Activated T-cell treated with anti-CD3 and anti-CD28 coated beads, Interleukin-2, amount 50 U/mL, for 72 hours (primary cell): ENCODE results near the gene PAAF1. TPM values are rescaled to one million over a fixed set of nuclear protein-coding genes. Genes with fewer than 3 reads are reported as not detected.

Experiments used
- ATAC-seq, 2 donors: fragments of 150-1000 bp; cut with Tn5 transposase; replicated peaks in 1 of 2; 2 replicates each; pipeline ENCODE4 v1.10.0; 2021; ENCODE audit warnings: moderate library complexity in 2 of 2, mild to moderate bottlenecking in 1 of 2
- DNase-seq, 2 donors: peaks; one replicate each; pipeline ENCODE4 v3.0.0; 2021 to 2022; ENCODE audit warnings: mixed read lengths in 1 of 2
- H3K27ac Mint-ChIP-seq: one replicate; pipeline ENCODE4 v1.8.0; 2022; ENCODE audit warnings: mild to moderate bottlenecking, moderate library complexity, mixed read lengths
- H3K27me3 Mint-ChIP-seq: one replicate; pipeline ENCODE4 v1.8.0; 2022; ENCODE audit warnings: low read depth, mixed read lengths
- H3K36me3 Mint-ChIP-seq, 2 donors: one replicate each; pipeline ENCODE4 v1.8.0; 2022; ENCODE audit warnings: mixed read lengths in 2 of 2, mild to moderate bottlenecking in 1 of 2; ENCODE audit not compliant: insufficient read depth in 2 of 2
- H3K4me1 Mint-ChIP-seq: one replicate; pipeline ENCODE4 v1.8.0; 2022; ENCODE audit warnings: low read depth, mixed read lengths
- H3K4me3 Mint-ChIP-seq, 2 donors: one replicate each; pipeline ENCODE4 v1.8.0; 2022; ENCODE audit warnings: mild to moderate bottlenecking in 2 of 2, mixed read lengths in 2 of 2, moderate library complexity in 2 of 2
- H3K9me3 Mint-ChIP-seq, 2 donors: one replicate each; pipeline ENCODE4 v1.8.0; 2022; ENCODE audit warnings: mixed read lengths in 2 of 2
- total RNA-seq, 2 donors: library from RNA; stranded (reverse); gene quantifications; one replicate each; pipeline ENCODE4 v1.2.3, GENCODE V29; 2022

PAAF1 gene
- total RNA-seq, 2 donors from 2014 or later = 36.8 to 38.9 TPM

DNA sequence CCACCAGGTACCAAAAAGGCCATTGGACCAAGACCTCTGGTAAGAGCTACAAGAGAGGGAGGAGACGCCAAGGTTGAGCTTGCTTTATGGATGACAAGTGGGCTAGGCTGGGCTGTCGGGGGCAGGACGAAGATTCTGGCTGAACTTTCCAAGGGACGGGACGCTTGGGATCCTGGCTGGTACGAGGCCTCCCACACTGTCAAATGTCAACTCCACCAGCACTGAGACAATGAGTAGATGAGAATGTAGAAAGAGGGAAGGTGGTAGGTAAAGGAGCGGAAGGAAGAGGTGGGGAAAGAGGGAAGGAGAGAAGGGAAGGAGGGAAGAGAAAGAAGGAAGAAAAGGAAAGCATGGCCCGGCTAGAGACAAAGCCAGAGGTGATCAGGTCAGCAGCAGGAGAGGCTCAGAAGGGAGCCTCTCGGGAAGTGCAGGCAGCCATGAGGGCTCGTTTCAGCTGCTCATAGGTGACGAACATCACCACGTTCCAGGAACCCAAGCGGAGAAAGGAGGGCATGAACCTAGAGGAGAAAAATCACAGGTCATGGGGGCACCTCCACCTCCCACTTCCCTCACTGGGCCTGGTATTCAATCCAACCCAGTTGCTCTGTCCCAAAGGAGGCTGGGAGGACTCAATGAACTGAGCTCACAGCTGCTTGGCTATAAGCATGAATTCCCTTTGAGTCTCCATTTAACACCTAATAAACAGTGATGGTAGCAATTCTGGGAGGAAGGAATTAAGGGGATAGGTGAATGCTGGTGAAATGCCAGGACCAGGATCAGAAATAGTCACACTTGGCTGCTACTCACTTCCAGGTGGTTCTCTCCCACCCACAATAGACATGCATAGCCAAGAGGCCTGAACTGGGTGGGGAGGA is 98.0 kb downstream of the PAAF1 start:
- ATAC-seq (peak in 1 of 2 donors; percentile 1), DNase-seq (no peak)
- peak overlapping the region; percentile 16 to 64 for H3K4me3 Mint-ChIP-seq
- H3K36me3 Mint-ChIP-seq = peaks cover 31 to 43% of the 10 kb centered on the region in 2 donors
- H3K9me3 Mint-ChIP-seq = no peaks in the 10 kb centered on the region
- H3K4me1 Mint-ChIP-seq = peaks cover 95% of the 10 kb centered on the region
- H3K27me3 Mint-ChIP-seq = no peaks in the 10 kb centered on the region
- H3K27ac Mint-ChIP-seq = peak overlapping the region; percentile 71

DNA sequence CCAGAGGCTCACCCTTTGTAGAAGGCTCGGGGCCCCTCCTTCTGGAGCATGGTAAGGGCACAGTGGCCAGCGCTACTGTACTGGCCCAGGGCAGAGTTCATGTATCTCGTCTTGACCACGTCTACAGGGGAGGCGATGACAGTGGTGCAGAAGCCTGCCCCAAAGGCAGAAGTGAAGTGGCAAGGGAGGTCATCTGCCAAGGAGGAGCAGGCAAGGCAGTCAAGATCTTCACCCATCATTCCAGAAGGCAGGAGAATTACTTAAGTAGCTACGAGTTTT is 98.6 kb downstream of the PAAF1 start:
- Mint-ChIP-seq H3K9me3 (no peaks in the 10 kb centered on the region), H3K4me3 (peak overlapping the region; percentile 15 to 19), H3K36me3 (peaks cover 32 to 46% of the 10 kb centered on the region in 2 donors), H3K27me3 (no peaks in the 10 kb centered on the region), H3K27ac (peak overlapping the region; percentile 71), H3K4me1 (peaks cover 95% of the 10 kb centered on the region)
- DNase-seq (no peak), ATAC-seq (no peak)

DNA sequence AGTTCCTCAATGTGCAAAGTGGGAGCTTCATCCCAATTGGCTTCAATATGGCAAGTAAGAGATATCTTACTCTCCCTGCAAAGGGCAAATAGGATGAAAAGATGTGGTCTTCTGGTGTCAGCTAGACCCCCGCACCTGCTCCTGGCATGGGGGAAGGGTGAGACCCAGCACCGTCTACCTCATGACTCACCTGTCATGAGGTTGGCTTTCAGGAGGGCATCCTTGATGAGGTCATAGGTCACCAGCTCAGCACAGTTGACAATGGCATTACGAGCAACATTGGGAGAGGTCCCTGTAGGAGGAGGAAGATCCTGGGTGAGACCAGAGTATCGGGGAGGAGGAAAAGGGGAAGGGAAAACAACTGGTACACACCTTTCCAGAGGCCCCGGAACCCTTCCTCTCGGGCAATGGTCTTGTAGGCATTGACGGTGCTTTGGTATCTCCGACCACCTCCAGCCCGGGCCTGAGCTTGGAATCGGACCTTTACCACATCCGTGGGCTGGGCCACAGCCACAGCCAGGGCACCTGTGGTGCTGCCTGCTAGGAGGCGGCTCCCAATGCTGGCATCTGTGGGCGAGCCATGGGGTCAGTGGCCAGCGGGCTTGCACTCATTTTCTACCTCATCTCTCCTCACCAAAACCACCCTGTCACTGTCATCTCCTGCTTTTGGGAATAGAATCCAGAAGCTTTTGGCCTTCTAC is 99.8 kb downstream of the PAAF1 start:
- Mint-ChIP-seq H3K9me3 (no peaks in the 10 kb centered on the region), H3K36me3 (peaks cover 42 to 53% of the 10 kb centered on the region in 2 donors), H3K4me3 (peak overlapping the region in 1 of 2 donors; percentile 46), H3K27me3 (no peaks in the 10 kb centered on the region), H3K4me1 (peaks cover 98% of the 10 kb centered on the region), H3K27ac (peak overlapping the region; percentile 87)
- ATAC-seq (no peak), DNase-seq (no peak)

DNA sequence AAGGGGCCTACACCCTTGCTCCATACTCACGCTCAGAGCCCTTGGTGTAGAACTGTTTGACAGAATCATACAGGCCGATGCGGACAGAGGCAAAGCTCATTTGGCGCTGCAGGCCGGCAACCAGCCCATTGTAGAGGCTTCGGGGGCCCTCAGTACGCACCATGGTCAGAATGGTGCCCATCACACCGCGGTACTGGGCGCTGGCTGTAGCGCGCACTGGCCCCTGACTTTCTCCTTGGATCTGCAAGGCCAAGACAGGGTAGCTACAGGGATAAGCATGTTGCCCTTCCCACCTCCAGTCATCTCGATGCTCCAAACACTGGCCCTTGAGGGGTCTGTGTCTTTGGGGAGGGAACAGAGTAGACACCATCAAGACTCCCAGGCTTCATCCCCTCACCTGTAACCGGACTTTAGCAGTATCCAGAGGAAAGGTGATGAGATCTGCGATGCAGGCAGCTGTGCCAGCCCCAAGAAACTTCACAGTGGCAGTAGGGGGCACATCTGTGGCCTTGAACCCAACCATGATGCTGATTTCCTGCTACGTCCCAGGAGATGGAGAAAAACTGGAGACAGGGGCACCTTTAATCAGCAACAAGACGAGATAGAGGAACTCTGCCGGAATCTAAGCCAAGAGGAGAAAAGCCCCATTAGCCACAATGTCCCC is 101.2 kb downstream of the PAAF1 start:
- H3K36me3 Mint-ChIP-seq = peaks cover 52 to 65% of the 10 kb centered on the region in 2 donors
- no peaks in the 10 kb centered on the region for H3K9me3 Mint-ChIP-seq
- H3K4me1 Mint-ChIP-seq = peaks cover 91% of the 10 kb centered on the region
- ATAC-seq = no peak
- peak overlapping the region; percentile 96 for H3K27ac Mint-ChIP-seq
- H3K4me3 Mint-ChIP-seq = peak overlapping the region; percentile 16 to 86
- no peaks in the 10 kb centered on the region for H3K27me3 Mint-ChIP-seq
- no peak for DNase-seq

DNA sequence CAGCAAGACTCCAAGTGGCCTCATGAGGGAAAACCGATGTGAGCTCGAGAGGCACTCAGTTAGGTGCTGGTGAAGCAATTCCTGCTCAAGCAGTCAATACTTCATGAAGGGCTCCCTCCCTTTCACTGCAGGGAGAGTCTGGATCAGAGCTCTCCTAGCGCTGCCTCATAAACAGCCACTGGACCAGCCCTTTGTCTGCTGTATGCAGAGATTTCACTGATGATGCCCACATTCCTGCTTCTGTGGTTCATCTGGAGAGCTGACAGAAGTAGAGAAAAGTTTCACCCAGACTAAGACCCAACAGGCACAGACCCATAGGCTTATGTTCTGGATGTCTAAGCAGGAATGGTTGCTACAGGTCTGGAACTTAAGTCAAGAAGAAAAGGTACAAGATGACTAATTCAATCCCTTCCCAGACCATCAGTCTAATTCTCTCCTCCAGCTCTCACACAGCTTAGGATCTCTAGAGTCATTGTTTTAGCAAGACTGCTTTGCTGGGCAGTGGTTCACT is 101.8 kb downstream of the PAAF1 start:
- Mint-ChIP-seq H3K4me3 (peak overlapping the region; percentile 72 to 86), H3K27me3 (no peaks in the 10 kb centered on the region), H3K27ac (peak overlapping the region; percentile 96), H3K4me1 (peaks cover 91% of the 10 kb centered on the region), H3K36me3 (peaks cover 53 to 66% of the 10 kb centered on the region in 2 donors), H3K9me3 (no peaks in the 10 kb centered on the region)
- DNase-seq (no peak), ATAC-seq (no peak)

DNA sequence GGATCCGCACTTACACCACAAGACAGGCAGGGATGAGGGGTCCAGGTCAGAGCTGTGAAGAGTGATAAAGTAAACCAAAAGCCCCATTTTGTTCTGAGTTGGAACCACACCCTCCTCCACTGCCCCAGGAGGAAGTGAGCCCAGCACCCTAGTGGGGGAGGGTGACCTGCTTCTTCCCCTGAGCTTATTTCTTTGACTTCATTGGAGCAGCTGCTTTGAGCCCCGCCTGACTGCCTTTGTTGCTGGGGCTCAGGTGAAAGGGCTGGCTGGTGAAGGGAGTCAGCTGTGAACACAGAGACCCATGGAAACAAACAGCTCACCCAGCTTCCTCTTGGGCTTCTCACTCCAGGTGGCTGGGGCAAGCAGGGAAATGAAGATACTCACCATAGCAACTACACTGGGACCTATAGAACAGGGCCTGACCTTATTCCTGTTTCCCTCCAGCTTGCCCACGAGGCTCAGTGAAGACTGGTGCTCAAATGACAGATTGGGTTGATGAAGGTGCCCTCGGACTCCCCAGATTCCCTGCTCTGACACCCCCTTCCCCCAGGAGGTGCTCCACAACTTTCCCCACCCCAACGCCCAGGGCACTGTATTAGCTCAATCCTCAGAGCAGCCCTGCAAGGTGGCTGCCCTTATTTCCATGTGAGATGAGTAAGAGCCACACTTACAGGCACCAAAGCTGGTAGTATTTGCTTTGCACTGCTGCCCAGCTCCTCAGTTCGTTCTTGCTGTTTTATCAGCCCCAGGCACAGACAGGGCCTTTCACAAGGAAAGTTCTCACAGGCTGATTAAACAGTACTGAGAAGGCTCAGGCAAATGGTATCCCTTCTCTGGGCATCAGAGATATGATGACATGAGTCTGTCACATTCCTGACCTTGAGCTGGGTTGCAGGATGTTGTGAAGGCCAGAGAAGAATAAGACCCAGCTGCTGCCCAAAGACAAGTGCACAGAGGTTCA is 103.5 kb downstream of the PAAF1 start:
- H3K4me1 Mint-ChIP-seq = peaks cover 91% of the 10 kb centered on the region
- ATAC-seq (peak; percentile 33 to 37), DNase-seq (peak; percentile 74 to 76)
- H3K27ac Mint-ChIP-seq = peak overlapping the region; percentile 97
- no peaks in the 10 kb centered on the region for H3K27me3 Mint-ChIP-seq
- H3K4me3 Mint-ChIP-seq = peak overlapping the region; percentile 97 to 98
- no peaks in the 10 kb centered on the region for H3K9me3 Mint-ChIP-seq
- peaks cover 44 to 57% of the 10 kb centered on the region in 2 donors for H3K36me3 Mint-ChIP-seq

Other genes with a start within 250 kb of the PAAF1 start
- 10 to 100 TPM in 1 of 2 donors, 1 to 10 TPM in 1; 8.5 to 11.3 TPM for gene PLEKHB1, start 230.4 kb upstream of the PAAF1 start, total RNA-seq
- gene RAB6A, start 115.9 kb upstream of the PAAF1 start, total RNA-seq = 10 to 100 TPM; 63.6 to 73.7 TPM
- 10 to 100 TPM; 45.1 to 55.8 TPM for gene MRPL48, start 89.1 kb upstream of the PAAF1 start, total RNA-seq
- gene COA4, start 153 bp upstream of the PAAF1 start, total RNA-seq = 10 to 100 TPM; 35.4 to 38.1 TPM
- gene DNAJB13, start 74.0 kb downstream of the PAAF1 start, total RNA-seq = 1 to 10 TPM in 1 of 2 donors, under 1 TPM in 1; 0.53 to 1.1 TPM
- gene UCP2, start 105.8 kb downstream of the PAAF1 start, total RNA-seq = 100 to 1,000 TPM; 152 to 198 TPM
- gene UCP3, start 132.1 kb downstream of the PAAF1 start, total RNA-seq = 1 to 10 TPM; 3.7 to 5.4 TPM